Stimulated activated CD4-positive, alpha-beta T cell treated with anti-CD3 and anti-CD28 coated beads, Interleukin-12 subunit alpha, Interleukin-12 subunit beta, amount 100 ng/mL, for 4 hours (primary cell): ENCODE data around the gene PTPN3.
"Not testable (repeated sequence)": the region's sequence is repeated elsewhere in the genome, so short reads cannot be mapped to it uniquely, and the experiment has no call there.

Source experiments
- DNase-seq: peaks from one replicate; pipeline ENCODE4 v3.0.0-alpha.2; 2020

Gene PTPN3

DNA sequence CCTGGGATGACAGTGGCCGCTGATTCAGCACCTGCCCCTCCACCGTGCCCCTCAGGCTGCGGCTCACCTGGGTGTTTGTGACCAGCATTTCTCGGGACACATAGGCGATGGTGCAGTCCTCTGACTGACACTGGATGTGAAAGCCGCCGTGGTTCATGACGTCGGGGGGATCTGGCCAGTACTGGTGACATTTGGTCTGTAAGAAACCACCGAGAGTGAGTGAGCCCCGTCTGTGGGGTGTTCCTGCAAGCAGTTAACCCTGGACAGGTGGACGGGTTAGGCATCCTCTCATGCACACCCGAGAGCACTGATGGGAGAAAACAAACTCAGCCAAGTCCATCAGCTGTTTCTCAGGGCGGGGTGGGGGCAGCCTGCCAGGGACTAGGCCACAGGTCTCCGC, 114.8 kb downstream of the PTPN3 start:
- DNase-seq, result no peak

DNA sequence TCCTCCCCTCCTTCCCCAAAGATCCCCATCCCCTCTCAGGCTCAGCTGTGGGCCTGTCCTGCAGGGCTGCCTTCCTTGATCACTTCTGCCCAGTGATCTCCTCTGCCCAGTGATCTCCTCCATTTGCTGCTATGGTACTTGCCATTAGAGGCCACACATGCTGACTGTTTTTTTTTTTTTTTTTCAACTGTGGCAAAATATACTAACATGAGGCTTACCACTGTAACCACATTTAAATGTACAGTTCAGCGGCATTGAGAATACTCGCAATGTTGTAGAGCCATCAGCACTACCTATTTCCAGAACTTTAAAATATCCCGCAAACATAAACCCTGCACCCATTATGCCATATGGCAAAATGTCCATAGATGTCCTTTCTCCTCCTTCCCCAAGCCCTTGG, 115.5 kb downstream of the PTPN3 start:
- DNase-seq, result no peak

DNA sequence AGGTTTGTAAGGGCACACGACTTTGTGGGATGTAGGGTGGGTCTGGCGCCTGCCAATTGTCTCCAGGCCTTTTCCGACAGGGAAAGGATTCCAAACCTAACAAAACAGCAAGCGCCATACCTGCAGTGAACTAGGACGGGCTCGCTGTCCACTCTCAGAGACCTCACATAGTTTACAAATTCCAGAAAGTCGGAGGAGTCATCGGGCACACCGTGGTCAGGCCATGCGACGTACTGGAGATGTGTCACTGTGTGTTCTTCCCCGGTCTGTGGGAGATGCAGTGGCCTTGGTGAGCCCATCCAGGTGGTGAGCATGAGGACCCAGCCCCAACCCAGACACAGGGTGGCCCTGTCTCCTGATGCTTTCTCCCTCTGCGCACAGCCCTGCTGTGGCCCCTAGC, 115.9 kb downstream of the PTPN3 start:
- DNase-seq, result no peak

DNA sequence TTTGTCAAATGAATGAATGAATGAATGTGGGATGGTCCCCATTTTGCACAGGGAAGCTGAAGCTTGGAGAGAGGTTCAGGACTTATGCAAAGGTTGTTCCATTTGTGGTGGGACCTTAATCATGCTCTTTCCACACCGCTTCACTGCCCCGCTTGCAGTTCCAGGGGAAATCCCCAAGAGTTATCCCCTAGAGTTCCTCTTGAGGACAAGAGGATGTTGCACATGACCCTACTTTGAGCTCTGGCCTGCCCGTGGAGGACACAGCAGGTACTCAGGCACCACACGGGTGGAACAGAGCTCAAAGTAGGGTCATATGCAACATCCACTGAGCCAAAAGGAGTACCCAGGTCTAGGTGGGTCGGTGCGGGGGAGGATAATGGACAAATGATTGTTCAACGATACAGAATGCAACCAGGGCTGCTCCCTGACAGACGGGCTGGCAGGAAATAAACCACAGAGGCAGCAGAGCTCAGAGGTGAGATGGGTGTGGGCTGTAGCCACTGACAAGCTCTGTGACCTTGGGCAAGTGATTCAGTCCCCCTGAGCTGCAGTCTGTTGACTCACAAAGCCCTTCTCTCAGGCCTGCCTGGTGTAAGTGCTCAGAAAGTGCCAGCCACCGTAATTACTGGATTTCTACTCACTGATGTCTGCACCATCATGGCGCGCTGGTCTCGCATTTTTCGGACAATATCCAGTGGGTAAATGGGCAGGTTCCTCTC, 116.9 kb downstream of the PTPN3 start:
- no peak for DNase-seq

DNA sequence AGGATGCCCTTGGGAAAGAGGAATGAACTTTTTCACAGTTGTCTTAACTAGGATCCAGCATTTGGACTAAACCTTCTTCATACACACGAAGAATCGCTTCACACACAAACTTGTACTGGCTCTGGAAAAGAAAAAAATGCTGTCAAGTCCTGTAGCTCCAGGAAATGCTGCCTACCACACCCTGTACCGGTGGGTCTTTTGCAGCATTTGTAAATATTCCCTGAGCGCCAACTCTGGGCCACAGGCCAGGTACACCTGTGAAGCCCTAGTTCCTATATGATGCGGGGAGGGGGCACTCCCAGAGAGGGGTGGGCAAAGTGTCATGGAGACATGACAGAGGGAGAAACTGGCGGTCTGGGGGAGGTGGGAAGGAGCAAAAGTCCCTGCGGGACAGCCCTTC, 118.6 kb downstream of the PTPN3 start:
- DNase-seq, result no peak

DNA sequence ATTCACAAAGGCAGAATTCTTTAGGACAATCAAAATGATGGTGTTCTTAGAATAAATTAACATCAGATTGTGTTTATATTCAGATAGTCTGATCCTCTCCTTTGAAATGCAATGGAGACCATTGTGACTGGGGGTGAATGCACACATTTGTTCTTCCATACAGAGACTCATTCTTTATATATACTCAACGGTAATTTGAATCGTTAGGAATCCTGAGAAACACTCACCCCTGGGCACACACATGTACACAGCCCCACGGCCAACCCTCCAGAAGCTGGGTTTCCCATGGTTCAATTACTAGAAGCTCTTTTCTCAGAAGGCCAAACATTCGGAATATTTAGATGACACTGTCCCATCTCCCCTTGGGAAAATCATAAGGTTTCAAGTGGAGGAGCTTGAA, 119.8 kb downstream of the PTPN3 start:
- DNase-seq, result no peak

DNA sequence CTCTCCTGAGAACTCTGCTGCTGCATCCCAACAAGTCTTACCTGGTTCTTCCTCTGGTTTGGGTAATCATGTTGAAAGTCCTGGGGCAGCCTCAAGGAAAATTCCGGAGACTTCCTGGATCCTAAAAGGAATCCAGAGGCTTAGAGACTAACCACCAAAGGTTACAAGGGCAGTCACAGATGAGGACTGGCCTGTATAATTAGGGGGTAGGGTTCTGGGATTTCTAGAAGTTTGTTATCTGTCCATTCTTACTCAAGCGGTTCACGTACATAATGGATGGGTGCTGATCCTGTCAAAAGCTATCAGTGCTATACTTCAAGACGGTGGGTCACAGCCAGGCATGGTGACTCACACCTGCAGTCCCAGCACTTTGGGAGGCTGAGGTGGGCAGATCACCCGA, 125.9 kb downstream of the PTPN3 start:
- DNase-seq, result no peak

DNA sequence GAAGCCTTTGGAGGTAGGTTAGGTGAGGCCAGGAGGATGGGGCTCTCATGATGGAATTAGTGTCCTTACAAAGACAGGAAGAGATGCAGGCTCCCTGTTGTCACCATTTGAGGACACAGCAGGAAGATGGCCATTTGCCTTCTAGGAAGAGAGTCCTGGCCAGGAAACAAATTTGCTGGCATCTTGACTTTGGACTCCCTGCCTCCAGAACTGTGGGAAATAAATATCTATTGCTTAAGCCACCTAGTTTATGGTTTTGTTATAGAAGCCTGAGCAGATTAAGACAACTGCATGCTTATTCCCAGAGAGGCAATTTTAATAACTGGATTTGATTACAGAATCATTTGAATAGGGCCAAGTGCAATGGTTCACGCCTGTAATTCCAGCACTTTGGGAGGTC, 126.7 kb downstream of the PTPN3 start:
- DNase-seq, result no peak

DNA sequence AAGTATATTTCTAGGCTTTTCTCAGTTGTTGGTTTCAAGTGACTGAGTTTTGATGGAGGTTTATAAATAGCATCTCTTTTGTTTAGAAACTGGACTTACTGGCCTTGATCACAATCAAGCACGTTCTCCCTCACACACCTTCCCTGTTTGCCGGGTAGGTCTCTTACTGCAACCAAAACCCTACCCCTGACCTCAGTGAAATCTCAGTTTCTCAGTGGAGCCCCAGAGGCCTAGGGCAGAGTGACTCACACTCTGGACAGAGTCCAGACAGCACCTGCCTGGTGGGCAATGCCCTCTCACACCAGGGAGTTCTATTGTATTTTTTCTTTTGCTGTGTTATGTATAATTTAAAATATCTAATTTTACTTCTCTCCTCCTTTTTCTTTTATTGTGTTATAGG, 128.8 kb downstream of the PTPN3 start:
- DNase-seq, result no peak

DNA sequence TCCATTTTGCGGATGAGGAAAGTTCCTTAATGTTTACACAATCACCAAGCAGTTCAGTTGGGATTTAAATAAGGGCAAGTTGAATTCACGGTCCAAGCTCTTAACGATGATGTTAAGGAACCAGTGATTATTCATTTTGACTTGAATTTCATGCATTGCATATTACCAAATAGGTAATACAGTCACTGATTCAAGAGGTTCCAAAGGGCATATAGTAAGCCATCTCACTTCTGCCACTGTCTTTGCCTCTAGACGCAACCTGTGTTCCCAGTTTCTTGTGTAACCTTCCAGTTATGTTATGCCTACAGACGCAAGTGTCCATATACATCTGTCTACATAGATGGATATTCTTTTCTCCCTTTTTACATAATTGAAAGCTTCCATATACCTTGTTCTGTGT, 137.3 kb downstream of the PTPN3 start:
- DNase-seq, result no peak

DNA sequence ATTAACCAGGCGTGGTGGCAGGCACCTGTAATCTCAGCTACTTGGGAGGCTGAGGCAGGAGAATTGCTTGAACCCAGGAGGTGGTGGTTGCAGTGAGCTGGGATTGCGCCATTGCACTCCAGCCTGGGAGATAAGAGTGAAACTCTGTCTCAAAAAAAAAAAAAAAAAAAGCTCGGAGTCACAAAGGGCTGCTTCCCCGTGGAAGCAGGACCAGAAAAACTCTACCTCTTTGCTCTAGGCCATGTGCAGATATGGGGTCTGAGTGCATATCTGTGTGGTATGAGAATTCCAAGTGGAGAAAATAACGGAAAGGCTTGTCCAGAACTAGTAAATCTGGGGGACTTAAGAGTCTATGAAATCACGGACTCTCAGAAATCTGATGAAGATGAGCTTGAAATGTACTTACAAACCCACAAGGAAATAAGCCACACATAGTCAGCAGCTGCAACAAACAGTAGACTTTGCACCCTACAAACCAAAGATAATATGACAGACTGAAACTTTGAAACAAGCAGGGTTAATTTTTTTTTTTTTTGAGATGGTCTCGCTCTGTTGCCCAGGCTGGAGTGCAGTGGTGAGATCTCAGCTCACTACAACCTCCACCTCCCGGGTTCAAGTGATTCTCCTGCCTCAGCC, 139.0 kb downstream of the PTPN3 start:
- DNase-seq, result not testable (repeated sequence)

DNA sequence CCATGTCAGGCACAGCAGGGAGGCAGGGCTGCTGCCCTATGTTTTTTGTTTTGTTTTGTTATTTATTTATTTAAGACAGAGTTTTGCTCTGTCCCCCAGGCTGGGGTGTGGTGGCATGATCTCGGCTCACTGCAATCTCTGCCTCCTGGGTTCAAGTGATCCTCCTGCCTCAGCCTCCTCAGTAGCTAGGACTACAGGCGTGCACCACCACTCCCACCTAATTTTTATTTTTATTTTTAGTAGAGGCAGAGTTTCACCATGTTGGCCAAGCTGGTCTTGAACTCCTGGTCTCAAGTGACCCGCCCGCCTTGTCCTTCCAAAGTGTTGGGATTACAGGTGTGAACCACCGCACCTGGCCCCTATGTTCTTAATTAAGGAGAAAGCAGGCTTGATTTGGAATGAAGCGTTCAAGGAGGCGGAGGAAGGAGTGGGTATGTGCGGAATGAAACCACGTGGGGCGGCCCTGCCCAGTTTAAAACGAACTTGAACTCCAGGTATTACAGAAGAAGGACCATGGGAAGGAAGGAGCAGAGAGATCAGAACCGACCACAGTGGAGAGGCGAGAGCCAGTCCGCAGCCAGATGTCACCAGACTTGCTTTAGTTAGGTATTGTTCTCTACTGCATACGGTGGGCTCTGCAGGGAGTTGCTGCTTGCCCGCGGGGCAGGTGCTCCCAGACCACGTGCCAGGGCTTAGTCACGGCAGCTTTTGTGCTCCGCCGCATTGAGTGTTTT, 142.4 kb downstream of the PTPN3 start:
- DNase-seq, result no peak

DNA sequence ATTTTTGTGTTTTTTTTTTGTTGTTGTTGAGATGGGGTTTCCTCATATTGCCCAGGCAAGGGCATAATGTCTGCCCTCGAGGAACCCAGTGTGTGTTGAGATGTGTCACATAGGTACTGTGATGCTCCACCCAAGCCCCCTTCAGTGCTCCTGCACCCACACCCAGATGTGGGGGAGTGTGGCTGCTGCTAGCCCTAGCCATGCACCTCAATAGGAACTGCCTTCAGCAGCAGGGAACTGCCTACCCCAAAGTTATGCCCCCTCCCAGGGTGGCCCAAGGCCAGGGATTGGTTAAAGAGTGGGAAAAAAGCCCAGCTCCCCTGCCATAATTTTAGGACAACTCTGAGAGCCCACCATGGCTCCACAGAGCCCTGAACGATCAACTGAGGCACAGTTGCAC, 143.9 kb downstream of the PTPN3 start:
- DNase-seq, result no peak

DNA sequence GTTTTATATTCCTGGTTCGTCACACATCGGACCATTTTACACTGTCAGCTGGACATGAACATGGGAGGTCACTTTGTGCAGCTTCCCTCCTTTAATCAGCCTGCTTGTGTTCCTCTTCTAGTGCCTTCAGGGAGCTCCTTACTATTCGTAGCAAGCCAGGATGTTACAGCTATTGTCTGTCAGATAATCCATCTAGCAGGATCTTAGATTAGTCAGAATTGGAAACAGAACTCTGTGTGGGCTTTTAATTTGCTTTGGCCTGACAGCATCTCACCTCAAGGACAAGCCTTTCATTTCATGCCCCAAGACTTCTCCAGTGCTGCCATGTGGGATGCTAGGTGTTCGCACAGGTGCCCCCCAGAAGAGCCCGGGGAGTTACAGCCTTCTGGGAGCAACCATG, 147.1 kb downstream of the PTPN3 start:
- no peak for DNase-seq

DNA sequence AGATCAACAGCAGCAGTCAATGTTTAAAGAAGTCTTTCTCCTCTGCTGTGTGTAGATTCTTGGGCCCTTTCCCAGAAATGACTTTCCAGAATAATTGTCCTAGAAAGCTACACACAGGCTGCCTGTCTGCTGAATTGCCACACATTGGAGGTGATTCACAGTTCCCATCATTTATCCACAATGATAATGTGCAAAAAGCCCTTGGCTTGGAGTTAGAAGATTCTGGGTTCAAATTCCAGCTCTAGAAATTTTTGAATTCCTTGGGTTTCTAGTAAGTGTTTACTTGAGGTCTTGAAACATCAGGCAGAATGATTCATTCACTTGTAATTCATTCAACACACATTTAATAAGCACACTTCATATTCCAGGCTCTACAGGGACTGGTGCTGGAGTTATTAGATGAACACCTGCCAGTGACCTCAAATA, 148.7 kb downstream of the PTPN3 start:
- DNase-seq, result no peak

DNA sequence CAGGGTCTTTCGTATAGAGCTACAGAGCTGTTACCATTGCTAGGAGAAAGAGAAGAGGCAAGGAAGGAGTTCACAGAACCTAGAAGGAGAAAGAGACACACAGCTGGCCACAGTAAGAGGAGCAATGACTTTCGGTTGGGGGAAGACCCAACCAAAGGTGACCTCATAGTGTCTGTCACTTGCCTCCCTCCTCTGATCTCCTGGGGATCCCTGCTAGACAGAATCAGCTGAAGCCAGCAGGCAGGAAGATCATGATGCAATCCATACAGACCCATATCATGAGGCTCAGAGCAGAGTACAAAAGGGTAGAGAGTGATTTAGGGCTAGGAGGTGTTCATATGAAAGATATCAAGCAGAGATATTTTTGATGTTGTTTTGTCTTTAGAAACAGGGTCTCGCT, 151.2 kb downstream of the PTPN3 start:
- DNase-seq, result no peak

DNA sequence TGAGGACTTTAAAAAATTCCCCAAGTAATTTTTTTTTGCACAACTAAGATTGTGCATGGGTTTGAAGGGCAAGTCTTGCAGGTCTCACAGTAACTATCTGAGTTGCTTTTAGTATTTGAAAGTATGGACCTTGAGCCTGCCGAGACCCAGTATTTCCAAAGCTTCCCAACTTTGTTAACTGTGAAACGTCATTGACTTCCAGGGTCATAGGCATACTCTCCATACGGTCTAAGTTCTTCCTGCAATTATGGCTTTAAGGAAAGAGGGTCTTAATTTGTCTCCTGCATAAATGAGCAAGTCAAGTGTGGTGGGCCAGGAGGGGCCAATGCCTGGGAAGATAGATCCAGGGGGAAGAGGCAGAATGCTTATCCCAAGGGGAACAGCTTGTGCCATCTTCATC, 153.2 kb downstream of the PTPN3 start:
- no peak for DNase-seq

DNA sequence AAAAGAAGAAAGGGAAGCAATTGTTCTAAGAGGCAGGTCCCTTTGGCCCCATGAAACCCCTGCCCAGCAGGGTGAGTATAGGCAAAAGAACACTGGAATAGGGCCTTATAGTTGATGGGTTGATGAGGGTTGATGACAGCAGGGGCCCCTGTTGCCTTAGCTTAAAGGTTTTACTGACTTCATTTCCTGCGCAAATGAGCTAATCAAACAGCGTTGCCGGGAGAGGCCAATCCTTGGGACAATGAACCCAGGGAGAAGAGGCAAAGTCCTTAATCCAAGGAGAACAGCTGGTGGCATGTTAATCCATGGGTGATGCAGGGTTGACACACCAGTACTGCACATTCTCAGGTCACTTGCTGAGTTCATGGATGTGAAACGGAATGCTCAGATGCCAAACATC, 155.2 kb downstream of the PTPN3 start:
- DNase-seq, result no peak

DNA sequence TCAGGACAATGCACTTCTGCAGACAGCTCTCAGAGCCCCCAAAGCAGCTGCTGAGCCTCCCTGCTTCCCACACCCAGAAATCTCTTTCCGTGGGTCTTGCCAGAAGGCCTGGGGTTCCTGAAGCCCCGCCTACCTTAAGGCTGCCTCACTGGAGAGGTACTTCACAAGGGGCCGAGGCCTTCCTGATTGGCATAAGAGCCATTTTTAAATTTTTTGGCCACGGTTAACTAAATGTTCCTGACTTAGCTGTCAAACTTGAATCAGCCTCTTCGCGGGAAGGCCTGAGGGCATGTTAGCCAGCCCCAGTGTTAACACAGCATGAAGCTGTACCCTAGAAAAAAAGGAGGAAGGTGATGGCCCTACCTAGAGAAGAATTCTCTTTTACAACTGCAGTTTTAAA, 156.5 kb downstream of the PTPN3 start:
- DNase-seq, result no peak

DNA sequence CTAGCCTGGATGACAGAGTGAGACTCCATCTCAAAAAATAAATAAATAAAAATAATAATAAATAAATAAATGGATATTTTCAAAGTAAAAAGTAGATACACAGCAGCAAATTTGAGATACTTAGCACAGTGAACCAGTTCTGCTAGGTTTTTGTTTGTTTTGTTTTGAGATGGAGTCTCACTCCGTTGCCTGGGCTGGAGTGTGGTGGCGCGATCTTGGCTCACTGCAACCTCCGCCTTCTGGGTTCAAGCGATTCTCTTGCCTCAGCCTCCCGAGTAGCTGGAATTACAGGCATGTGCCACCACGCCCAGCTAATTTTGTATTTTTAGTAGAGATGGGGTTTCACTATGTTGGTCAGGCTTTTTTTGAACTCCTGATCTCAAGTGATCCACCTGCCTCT, 157.1 kb downstream of the PTPN3 start:
- DNase-seq, result not testable (repeated sequence)

DNA sequence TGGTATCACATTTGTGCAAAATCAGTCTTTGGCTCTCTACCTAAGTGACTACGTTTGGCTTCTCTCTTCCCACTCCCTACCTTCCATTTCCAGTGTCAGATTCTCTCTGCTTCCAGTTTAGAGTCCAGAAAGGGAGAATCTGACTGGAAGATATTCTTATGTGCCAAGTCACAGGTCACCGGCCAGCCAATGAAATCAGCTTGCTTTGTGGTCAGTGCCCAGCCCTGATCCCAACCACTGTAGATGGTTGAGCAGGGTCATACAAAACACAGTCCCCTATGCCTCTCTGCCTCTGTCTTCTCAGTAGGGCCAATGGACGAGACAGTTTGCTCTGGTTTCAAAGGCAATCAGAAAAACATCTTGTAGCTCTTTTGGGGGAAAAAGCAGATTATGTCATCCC, 161.7 kb downstream of the PTPN3 start:
- no peak for DNase-seq

DNA sequence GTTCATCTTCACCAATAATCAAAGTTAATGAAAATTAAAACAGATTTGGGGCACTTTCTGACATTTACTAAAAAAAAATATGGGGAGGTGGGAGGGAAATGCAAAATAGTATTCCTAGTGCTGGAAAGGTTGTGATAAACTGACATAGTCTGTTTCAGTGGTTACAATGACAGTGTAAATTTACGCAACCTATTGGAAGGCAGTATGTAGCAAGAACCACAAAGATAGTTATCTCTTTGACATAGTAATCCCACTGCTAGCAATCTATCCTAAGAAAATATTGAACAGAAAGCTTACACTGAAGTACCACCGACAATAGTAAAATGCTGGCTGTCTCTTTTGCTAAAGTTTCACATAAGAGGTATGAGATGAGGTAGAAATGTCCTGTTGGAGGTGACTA, 162.2 kb downstream of the PTPN3 start:
- DNase-seq, result no peak

DNA sequence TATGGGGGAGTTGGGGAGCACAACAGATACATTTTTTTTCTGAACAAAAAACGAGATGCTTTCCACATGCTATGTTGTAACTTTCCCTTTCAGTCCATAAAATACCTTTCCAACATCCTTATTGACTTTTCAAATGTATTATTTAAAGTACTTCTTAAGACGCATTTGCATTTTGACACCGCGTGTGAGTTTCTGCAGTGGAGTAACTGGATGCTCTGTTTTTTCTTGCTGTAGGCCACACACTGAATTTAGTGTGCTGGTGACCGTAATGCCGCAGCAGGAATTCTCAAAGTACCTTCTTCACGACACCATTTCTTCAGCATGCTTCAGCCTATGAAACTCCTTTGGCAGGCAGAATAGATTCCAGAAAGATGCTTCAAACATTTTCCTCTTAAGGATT, 163.0 kb downstream of the PTPN3 start:
- no peak for DNase-seq

DNA sequence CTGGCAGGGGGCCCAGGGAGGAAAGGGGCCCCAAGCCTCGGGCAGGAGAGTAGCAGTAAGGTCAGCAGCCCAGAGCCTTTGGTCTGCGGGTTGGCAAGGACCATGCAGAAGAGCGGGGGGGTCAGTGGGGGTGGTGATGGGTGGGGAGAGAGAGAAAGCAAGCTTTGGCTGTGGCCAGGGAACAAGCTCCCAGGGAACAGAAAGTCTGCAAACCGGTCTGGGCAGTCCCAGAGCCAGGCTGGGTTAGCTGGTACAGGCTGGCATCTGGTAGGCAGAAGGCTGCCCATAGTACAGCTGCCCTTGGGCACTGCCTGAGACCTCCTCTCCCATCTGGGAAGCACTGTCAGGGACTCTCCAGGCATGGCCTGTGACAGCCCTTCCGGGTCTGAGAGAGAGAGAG, 166.8 kb downstream of the PTPN3 start:
- no peak for DNase-seq
